IgD-negative memory B cell (primary cell): ENCODE results near the gene NFE2. TPM values are rescaled to one million over a fixed set of nuclear protein-coding genes. Genes with fewer than 3 reads are reported as not detected.
"Not testable (repeated sequence)": the region's sequence is repeated elsewhere in the genome, so short reads cannot be mapped to it uniquely, and the experiment has no call there.

Experiments
- H3K27ac Mint-ChIP-seq, 3 donors: one replicate each; pipeline ENCODE4 v1.8.0; 2020 to 2022; ENCODE audit warnings: mild to moderate bottlenecking in 3 of 3, mixed read lengths in 3 of 3, moderate library complexity in 1 of 3
- H3K27me3 Mint-ChIP-seq: one replicate; pipeline ENCODE4 v1.8.0; 2021; ENCODE audit warnings: mixed read lengths
- H3K36me3 Mint-ChIP-seq: one replicate; pipeline ENCODE4 v1.8.0; 2020; ENCODE audit warnings: mild to moderate bottlenecking, mixed read lengths
- H3K4me1 Mint-ChIP-seq, 3 donors: one replicate each; pipeline ENCODE4 v1.8.0; 2020 to 2022; ENCODE audit warnings: mixed read lengths in 3 of 3, mild to moderate bottlenecking in 1 of 3
- H3K4me3 Mint-ChIP-seq, 4 donors: one replicate each; pipeline ENCODE4 v1.8.0; 2020 to 2022; ENCODE audit warnings: mild to moderate bottlenecking in 4 of 4, mixed read lengths in 4 of 4, moderate library complexity in 3 of 4
- H3K9me3 Mint-ChIP-seq, 3 donors: one replicate each; pipeline ENCODE4 v1.8.0; 2020 to 2021; ENCODE audit warnings: mixed read lengths in 3 of 3, mild to moderate bottlenecking in 1 of 3
- polyA plus RNA-seq: library from polyadenylated mRNA; unstranded; fragments of 300-500 nt; fragmentation: Illumina TruSeq; gene quantifications from one replicate; pipeline ENCODE4 v1.2.3, GENCODE V29; 2021

NFE2 gene
- polyA plus RNA-seq, 1 donor from 2014 or later = 0.44 TPM

DNA sequence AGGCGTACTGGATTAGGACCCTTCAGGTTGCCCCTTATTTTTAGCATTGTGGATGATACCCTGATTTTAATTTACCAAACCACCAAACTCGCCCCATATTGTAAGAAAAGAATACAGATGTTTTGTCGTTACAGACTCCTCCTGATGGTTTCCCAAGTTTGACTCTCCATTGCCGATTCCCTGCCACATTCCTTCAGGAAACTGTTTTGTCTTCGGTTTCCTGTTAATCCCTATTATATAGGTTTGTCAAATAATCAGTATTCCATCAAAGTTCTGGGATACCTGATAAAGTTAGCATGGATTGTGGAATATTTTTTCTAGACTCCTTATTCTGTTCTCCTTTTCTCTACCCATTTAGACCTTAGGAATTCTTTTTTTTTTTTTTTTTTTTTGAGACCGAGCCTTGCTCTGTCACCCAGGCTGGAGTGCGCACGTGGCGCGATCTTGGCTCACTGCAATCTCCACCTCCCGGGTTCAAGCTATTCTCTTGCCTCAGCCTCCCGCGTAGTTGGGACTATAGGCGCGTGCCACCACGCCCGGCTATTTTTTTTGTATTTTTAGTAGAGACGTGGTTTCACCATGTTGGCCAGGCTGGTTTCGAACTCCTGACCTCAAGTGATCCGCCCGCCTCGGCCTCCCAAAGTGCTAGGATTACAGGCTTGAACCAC, 24.8 kb upstream of the NFE2 start:
- not testable (repeated sequence) for H3K9me3 Mint-ChIP-seq, H3K36me3 Mint-ChIP-seq, H3K27me3 Mint-ChIP-seq
- Mint-ChIP-seq H3K4me1 (peaks cover 15 to 26% (median 20%) of the 10 kb centered on the region in 3 donors), H3K4me3 (peak overlapping the region; percentile 97 to 100 (median 99)), H3K27ac (peak overlapping the region; percentile 88 to 100 (median 99))

- H3K9me3 Mint-ChIP-seq = no peaks in the 10 kb centered on the region
- peaks cover 12 to 19% (median 19%) of the 10 kb centered on the region in 3 donors for H3K4me1 Mint-ChIP-seq
- H3K27me3 Mint-ChIP-seq = no peaks in the 10 kb centered on the region
- H3K4me3 Mint-ChIP-seq = peak within 1 kb of the TSS; percentile 97 to 100 (median 99)
- H3K27ac Mint-ChIP-seq = peak within 1 kb of the TSS; percentile 88 to 100 (median 99)
- H3K36me3 Mint-ChIP-seq = peaks cover 1% of the 10 kb centered on the region
Measured at GRCh38 chr12:54324617-54325441, 24.0 kb upstream of the NFE2 start, which contains the start of gene COPZ1. TSS of gene COPZ1 (plus strand) at chr12:54325131. CDS start at chr12:54325164, 33 bp downstream.

DNA sequence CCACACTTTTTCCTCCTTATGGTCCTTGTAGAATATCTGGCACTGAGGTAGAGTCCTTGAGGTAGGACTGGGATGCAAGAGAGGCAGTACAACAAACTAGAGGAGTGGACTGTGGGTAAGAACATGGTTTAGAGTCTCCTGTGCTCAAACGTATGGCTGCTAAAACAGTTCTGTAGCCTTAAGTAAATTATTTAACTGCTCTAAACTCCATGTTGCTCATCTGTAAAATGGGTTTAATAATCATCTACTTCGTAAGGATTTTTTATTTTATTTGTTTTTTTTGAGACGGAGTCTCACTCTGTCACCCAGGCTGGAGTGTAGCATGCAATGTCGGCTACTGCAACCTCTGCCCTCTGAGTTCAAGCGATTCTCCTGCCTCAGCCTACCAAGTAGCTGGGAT, 20.5 kb upstream of the NFE2 start:
- Mint-ChIP-seq H3K4me3 (no peak overlapping the region), H3K9me3 (no peaks in the 10 kb centered on the region), H3K36me3 (peaks cover 1% of the 10 kb centered on the region), H3K27me3 (no peaks in the 10 kb centered on the region), H3K27ac (no peak overlapping the region), H3K4me1 (peaks cover 7 to 14% (median 9%) of the 10 kb centered on the region in 3 donors)

DNA sequence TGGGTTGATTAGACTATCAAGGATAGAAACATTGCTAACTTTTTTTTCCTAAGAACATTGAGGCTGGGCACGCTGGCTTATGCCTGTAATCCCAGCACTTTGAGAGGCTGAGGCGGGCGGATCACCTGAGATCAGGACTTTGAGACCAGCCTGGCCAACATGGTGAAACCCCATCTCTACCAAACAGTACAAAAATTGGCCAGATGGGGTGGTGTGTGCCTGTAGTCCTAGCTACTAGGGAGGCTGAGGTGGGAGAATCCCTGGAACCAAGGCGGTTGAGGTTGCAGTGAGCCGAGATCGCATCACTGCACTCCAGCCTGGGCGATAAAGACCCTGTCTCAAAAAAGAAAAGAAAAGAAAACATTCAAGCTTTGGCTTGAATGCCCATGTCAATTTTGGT, 11.5 kb upstream of the NFE2 start:
- H3K27me3 Mint-ChIP-seq, H3K4me1 Mint-ChIP-seq, H3K36me3 Mint-ChIP-seq, H3K4me3 Mint-ChIP-seq, H3K9me3 Mint-ChIP-seq, H3K27ac Mint-ChIP-seq: not testable (repeated sequence)

DNA sequence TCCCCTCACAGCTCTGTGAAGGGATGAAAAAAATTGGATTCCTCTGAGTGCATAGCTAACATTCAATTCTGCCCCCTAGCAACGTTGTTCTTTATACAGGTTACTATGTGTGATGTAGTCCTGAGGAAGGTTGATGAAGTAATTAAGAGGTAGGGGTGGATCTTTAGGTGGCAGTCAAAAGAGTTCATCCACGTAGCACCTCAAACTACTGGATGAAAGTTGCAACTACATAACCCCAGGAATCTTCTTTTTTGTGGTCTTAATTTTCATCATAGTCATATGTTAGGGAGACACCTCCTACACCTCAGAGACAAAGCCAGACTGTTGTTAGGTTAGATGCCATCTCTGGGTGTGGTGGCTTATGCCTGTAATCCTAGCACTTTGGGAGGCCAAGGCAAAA, 10.2 kb upstream of the NFE2 start:
- H3K4me3 Mint-ChIP-seq = no peak overlapping the region
- peaks cover 0 to 4% (median 2%) of the 10 kb centered on the region in 3 donors for H3K4me1 Mint-ChIP-seq
- H3K36me3 Mint-ChIP-seq = peaks cover 3% of the 10 kb centered on the region
- no peaks in the 10 kb centered on the region for H3K9me3 Mint-ChIP-seq
- no peak overlapping the region for H3K27ac Mint-ChIP-seq
- H3K27me3 Mint-ChIP-seq = peaks cover 12% of the 10 kb centered on the region

DNA sequence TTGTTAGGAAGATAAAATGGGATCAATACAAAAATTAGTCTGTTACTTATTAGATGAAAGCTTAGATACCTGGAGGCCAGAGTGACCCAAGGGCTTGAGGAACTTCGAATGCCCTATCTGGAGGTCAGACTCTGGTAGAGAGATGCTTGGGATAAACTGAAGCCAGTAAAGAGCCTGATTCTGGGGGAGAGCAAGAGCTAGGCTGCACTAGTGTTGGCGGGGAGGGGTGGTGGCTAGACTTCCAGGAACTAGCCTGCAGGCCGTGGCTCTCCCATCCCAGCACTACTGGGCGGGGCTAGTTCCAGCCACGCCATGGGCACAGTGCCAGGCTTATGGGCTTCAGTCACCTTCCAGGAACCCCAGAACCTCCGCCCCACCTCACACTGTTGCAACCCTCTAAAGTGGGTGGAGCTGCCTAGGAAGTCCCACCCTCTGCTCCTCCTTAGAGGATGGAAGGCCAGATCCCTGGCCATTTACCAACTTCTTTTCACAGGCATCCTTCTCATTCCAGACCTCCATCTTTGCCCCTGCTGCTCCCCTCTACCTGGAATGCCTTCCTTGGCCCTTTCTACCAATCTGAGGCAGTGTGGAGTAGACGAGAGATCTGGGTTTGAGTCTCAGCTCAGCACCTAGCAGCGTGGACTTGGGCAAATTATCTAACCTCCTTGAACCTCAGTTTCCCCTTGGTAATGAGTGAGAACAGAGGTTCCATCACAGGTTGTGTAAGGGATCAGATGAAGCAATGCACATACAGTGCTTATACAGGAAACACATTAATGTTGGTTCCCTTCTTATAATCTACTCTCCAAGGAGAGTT, 6.3 kb upstream of the NFE2 start:
- Mint-ChIP-seq H3K27ac (no peak overlapping the region), H3K36me3 (no peaks in the 10 kb centered on the region), H3K4me3 (no peak overlapping the region), H3K27me3 (peaks cover 24% of the 10 kb centered on the region), H3K9me3 (no peaks in the 10 kb centered on the region), H3K4me1 (peaks cover 20 to 23% (median 22%) of the 10 kb centered on the region in 3 donors)

DNA sequence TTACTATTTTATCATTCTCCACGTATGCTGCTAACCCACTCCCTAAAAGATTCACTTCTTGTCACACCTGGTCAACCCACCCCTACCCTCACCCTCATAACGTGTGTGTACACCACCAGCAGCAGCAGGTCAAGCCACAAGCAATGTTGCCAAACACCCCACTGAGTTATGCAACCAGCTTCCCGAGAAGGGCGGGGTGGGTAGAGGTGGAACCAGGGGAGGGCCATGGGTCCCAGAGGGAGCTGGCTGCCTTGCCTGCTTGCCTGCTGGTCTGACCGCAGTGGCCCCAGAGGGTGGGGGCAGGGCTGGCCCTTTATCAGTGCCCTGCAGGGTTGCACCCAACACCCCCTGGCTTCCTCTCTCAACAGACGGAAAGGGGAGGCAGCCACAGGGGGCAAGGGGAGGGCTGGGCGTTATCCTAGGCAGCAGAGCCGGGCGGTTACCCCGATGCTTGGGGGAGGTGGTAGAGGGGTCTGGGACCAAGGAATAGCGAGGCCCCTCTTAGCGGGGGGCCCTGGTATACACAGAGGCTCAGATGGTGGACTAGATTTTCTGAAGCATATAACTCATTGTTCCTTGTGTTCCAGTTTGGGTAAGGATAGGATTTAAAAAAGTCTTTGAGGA, 3.5 kb upstream of the NFE2 start:
- peaks cover 23 to 26% (median 26%) of the 10 kb centered on the region in 3 donors for H3K4me1 Mint-ChIP-seq
- H3K27ac Mint-ChIP-seq = no peak overlapping the region
- H3K36me3 Mint-ChIP-seq = no peaks in the 10 kb centered on the region
- H3K4me3 Mint-ChIP-seq = peak overlapping the region in 2 of 4 donors; percentile 64 to 83
- no peaks in the 10 kb centered on the region for H3K9me3 Mint-ChIP-seq
- peaks cover 45% of the 10 kb centered on the region for H3K27me3 Mint-ChIP-seq

DNA sequence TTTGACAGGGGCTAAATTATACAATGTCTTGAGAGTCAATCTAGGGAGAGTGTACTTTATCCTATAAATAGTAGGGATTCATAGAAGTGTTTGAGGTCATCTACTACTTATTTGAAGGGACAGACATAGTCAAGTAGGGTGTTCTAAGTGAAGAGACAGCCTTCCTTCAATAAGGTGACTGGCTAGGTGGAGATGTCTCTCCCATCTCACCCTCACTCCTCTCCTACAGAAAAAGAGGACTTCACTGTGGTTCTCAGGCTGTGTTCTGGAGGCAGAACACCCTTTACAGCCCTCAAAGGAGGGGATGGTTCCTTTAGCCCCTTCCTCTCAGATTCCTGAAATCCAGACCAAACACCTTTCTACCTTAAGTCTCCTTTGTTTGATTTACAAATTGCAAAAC, 2.8 kb upstream of the NFE2 start:
- H3K36me3 Mint-ChIP-seq = no peaks in the 10 kb centered on the region
- H3K4me3 Mint-ChIP-seq = peak overlapping the region in 2 of 4 donors; percentile 19 to 64
- peaks cover 23 to 26% (median 26%) of the 10 kb centered on the region in 3 donors for H3K4me1 Mint-ChIP-seq
- H3K9me3 Mint-ChIP-seq = no peaks in the 10 kb centered on the region
- H3K27me3 Mint-ChIP-seq = peaks cover 51% of the 10 kb centered on the region
- H3K27ac Mint-ChIP-seq = no peak overlapping the region

GRCh38 chr12:54301428-54302048, 723 bp upstream of the NFE2 start:
- H3K27ac Mint-ChIP-seq = no peak overlapping the region

GRCh38 chr12:54300225-54300731, 537 bp downstream of the NFE2 start:
- Mint-ChIP-seq H3K4me3 (no peak overlapping the region), H3K27me3 (peaks cover 53% of the 10 kb centered on the region), H3K4me1 (peaks cover 27 to 29% (median 28%) of the 10 kb centered on the region in 3 donors)

More at GRCh38 chr12:54301428-54302048, 723 bp upstream of the NFE2 start:
- Mint-ChIP-seq H3K4me3 (peak overlapping the region in 1 of 4 donors; percentile 46), H3K36me3 (no peaks in the 10 kb centered on the region), H3K4me1 (peaks cover 27 to 29% (median 28%) of the 10 kb centered on the region in 3 donors), H3K9me3 (no peaks in the 10 kb centered on the region), H3K27me3 (peaks cover 52% of the 10 kb centered on the region)

GRCh38 chr12:54299515-54300224, 1.1 kb downstream of the NFE2 start:
- Mint-ChIP-seq H3K4me3 (peak overlapping the region in 1 of 4 donors; percentile 67), H3K4me1 (peaks cover 24 to 28% (median 25%) of the 10 kb centered on the region in 3 donors), H3K27ac (no peak overlapping the region), H3K27me3 (peaks cover 51% of the 10 kb centered on the region), H3K36me3 (no peaks in the 10 kb centered on the region), H3K9me3 (no peaks in the 10 kb centered on the region)

More at GRCh38 chr12:54300225-54300731, 537 bp downstream of the NFE2 start:
- no peaks in the 10 kb centered on the region for H3K36me3 Mint-ChIP-seq
- H3K27ac Mint-ChIP-seq = no peak overlapping the region
- no peaks in the 10 kb centered on the region for H3K9me3 Mint-ChIP-seq

DNA sequence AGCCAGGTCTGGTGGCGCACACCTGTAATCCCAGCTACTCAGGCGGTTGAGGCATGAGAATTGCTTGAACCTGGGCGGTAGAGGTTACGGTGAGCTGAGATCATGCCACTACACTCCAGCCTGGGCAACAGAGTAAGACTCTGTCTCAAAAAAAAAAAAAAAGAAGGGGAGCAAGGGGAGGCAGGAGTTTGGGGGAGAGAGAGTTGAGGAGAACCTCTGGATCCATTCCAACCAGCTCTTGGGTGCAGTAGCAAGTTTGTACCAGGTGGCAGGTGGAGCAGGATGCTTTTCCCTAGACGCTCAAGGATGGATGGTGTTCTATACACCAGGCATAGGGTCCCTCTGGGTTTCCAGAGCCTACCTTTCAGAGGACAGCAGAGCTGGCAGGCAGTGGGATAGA, 1.9 kb downstream of the NFE2 start:
- Mint-ChIP-seq H3K4me3 (no peak overlapping the region), H3K36me3 (no peaks in the 10 kb centered on the region), H3K27ac (no peak overlapping the region), H3K27me3 (peaks cover 51% of the 10 kb centered on the region), H3K9me3 (no peaks in the 10 kb centered on the region), H3K4me1 (peaks cover 17 to 20% (median 18%) of the 10 kb centered on the region in 3 donors)

- Mint-ChIP-seq H3K4me3 (no peak overlapping the region), H3K9me3 (no peaks in the 10 kb centered on the region), H3K36me3 (no peaks in the 10 kb centered on the region), H3K27me3 (peaks cover 37% of the 10 kb centered on the region), H3K4me1 (peaks cover 6 to 10% (median 8%) of the 10 kb centered on the region in 3 donors), H3K27ac (peak overlapping the region in 1 of 3 donors; percentile 25)
Measured at GRCh38 chr12:54296393-54297099, 4.3 kb downstream of the NFE2 start.
